Measurements from ENCODE around the gene AASS.

DNA sequence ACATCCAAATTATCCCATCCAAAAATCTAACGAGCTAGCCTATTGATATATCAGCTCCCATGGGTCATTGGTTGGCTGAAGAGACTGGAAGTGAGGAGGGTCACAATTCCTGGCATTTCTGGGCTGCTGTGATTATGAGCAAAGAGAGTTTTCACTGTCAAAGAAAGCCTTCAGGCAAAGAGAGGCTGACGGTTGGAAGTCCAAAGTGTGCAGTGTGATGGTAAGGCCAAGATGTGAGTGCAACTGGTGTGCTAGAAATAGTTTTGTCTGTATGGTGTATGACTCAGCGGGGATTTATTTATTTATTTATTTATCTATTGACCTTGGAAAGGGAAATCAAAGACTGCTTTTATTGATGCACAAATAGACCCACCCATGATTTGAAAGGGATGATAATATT, 75.0 kb downstream of the AASS start:
- TF ChIP-seq POLR2A (IDR thresholded peaks at IDR 0.05) (no peak), POLR2AphosphoS5 (IDR thresholded peaks at IDR 0.05) (no peak)
- TF ChIP-seq, protein P1, sequence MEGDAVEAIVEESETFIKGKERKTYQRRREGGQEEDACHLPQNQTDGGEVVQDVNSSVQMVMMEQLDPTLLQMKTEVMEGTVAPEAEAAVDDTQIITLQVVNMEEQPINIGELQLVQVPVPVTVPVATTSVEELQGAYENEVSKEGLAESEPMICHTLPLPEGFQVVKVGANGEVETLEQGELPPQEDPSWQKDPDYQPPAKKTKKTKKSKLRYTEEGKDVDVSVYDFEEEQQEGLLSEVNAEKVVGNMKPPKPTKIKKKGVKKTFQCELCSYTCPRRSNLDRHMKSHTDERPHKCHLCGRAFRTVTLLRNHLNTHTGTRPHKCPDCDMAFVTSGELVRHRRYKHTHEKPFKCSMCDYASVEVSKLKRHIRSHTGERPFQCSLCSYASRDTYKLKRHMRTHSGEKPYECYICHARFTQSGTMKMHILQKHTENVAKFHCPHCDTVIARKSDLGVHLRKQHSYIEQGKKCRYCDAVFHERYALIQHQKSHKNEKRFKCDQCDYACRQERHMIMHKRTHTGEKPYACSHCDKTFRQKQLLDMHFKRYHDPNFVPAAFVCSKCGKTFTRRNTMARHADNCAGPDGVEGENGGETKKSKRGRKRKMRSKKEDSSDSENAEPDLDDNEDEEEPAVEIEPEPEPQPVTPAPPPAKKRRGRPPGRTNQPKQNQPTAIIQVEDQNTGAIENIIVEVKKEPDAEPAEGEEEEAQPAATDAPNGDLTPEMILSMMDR (IDR thresholded peaks at IDR 0.05 in 8 of 11, conservative IDR thresholded peaks at IDR 0.05 in 3 of 11), result no peak
